Peyer's patch (tissue), 4 donors: ENCODE results near the gene B9D2.

ENCODE experiments used
- CTCF ChIP-seq, 6 experiments: fragments of 450-650 bp in 4 of 6; fragments of 200-600 bp in 2 of 6; sonication (generic) in 1 of 6; IDR thresholded peaks; one replicate each; pipeline ENCODE4 v1.5.1; 2017 to 2019; ENCODE audit warnings: antibody characterized with exemption in 6 of 6, mild to moderate bottlenecking in 3 of 6, moderate library complexity in 1 of 6
- POLR2A ChIP-seq, 2 donors: fragments of 450-650 bp; IDR thresholded peaks; one replicate each; pipeline ENCODE4 v1.5.1; 2017; ENCODE audit warnings: antibody characterized with exemption in 2 of 2, mild to moderate bottlenecking in 2 of 2, moderate library complexity in 2 of 2

DNA sequence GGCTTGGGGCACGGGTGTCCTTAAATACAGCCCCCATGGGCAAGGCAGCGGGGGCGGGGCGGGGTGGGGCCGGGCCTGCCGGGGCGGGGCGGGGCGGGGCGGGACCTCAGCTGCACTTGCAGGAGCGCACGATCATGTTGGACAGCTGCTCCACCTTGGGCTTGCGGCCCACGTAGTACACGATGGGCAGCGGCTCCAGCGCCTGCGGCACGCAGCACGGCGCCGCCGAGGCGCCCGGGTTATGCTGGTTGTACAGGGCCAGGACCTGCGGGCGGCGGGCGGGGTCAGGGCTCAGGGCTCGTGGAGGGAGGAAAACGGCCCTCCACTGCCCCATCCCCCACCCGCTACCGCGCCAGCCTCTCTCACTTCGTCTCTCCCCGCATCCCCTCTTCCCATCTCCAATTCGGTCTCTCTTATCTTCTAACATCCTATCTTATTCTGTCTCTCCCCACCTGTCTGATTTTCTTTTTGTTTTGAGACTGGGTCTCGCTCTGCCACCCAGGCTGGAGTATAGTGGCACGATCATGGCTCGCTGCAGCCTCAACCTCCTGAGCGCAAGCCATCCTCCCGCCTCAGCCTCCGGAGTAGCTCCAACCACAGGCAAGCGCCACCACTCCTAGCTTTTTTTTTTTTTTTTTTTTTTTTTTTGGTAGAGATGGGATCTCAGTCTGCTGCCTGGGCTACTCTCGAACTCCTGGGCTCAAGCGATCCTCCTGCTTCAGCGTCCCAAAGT is 32.8 kb downstream of the B9D2 start:
- TF ChIP-seq CTCF (IDR thresholded peaks at IDR 0.05) (no peak), POLR2A (IDR thresholded peaks at IDR 0.05) (no peak)
